ENCODE data around the gene ACTBL2.

DNA sequence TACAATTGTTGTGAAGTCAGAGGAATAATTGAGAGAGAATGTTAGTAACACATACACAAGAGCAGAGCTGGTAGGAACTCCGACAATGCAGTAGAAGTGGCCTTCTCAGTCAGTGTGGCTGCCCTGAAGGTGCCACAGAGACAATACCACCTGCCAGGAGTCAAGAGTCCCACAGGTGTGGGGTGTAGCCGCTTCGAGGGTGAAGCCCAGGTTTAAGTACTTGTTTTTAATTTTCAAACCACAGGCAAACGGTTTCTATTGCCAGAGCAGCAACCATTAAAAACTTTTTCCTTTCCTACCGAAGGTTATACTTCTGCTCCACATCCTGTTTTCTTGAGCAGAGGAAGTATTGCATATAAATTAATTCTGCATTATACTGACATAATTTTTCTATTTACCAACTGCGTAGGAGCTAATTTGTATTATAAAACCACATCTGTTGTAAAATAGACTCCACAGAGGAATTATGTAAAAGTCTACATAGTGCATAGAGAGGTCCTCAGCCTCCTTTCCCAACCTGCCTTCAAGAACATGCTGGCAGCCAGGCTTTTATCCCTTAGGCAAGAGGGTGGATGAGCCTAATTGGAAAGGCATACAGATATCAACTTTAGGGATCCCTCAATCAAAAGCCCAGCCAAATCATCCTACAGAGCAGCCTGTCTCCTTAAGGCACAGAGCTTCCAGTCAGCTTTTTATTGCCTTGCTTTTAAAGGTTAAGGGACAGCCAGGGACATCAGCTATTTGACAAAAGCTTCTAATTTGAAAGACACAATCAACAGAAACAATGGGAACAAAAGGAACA is 12.9 kb upstream of the ACTBL2 start:
- no peak for TF ChIP-seq POLR2A (IDR thresholded peaks at IDR 0.05)
- TF ChIP-seq, protein P1, sequence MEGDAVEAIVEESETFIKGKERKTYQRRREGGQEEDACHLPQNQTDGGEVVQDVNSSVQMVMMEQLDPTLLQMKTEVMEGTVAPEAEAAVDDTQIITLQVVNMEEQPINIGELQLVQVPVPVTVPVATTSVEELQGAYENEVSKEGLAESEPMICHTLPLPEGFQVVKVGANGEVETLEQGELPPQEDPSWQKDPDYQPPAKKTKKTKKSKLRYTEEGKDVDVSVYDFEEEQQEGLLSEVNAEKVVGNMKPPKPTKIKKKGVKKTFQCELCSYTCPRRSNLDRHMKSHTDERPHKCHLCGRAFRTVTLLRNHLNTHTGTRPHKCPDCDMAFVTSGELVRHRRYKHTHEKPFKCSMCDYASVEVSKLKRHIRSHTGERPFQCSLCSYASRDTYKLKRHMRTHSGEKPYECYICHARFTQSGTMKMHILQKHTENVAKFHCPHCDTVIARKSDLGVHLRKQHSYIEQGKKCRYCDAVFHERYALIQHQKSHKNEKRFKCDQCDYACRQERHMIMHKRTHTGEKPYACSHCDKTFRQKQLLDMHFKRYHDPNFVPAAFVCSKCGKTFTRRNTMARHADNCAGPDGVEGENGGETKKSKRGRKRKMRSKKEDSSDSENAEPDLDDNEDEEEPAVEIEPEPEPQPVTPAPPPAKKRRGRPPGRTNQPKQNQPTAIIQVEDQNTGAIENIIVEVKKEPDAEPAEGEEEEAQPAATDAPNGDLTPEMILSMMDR (IDR thresholded peaks at IDR 0.05): no peak
